HepG2 (cell line): ENCODE measurements around the gene PGRMC2. TPM values are rescaled to one million over a fixed set of nuclear protein-coding genes. Genes with fewer than 3 reads are reported as not detected.
A peak's percentile ranks its signal among the peaks of the same experiment; 100 is the strongest.

Experiments
- AGO1 ChIP-seq: fragments of 200-400 bp; formaldehyde crosslinking; IDR thresholded peaks from 2 replicates; pipeline ENCODE4 v1.6.1; 2017; ENCODE audit warnings: mild to moderate bottlenecking, low read depth, low read length, moderate library complexity; ENCODE audit not compliant: poor library complexity, severe bottlenecking
- ATF7-NPFF ChIP-seq: sonication (generic); formaldehyde crosslinking; IDR thresholded peaks from 2 replicates; pipeline ENCODE4 v1.8.1; 2023; ENCODE audit warnings: mild to moderate bottlenecking, low read depth, missing genetic modification reagents, moderate library complexity
- BCLAF1 ChIP-seq: fragments of 450-650 bp; IDR thresholded peaks from 2 replicates; pipeline ENCODE4 v1.6.1; 2017; ENCODE audit warnings: mild to moderate bottlenecking
- CEBPB ChIP-seq: IDR thresholded peaks from 2 replicates; pipeline ENCODE4 v1.6.1; 2011; ENCODE audit warnings: low read depth, low read length, improper control_type of control experiment, borderline replicate concordance
- CSRNP1 ChIP-seq: sonication (generic); formaldehyde crosslinking; IDR thresholded peaks from 2 replicates; pipeline ENCODE4 v1.8.1; 2023; ENCODE audit warnings: mild to moderate bottlenecking, missing genetic modification reagents
- HNF1A ChIP-seq, 2 experiments: sonication (generic) in 1 of 2; formaldehyde crosslinking in 1 of 2; IDR thresholded peaks; 2 replicates each; pipeline versions ENCODE4 v1.4.0 to v1.6.1; 2016 to 2020; ENCODE audit warnings: borderline replicate concordance in 1 of 2, low read depth in 1 of 2, mild to moderate bottlenecking in 1 of 2, missing genetic modification reagents in 1 of 2
- KLF16 ChIP-seq, 2 experiments: sonication (generic) in 1 of 2; formaldehyde crosslinking in 1 of 2; IDR thresholded peaks; 2 replicates each; pipeline versions ENCODE4 v1.6.1 to v1.8.0; 2016 to 2023; ENCODE audit warnings: missing genetic modification reagents in 2 of 2, missing compliant biosample characterization in 1 of 2
- MAF1 ChIP-seq: sonication (generic); formaldehyde crosslinking; IDR thresholded peaks from 2 replicates; pipeline ENCODE4 v1.5.0; 2020; ENCODE audit warnings: missing genetic modification reagents, borderline replicate concordance
- RBM39 ChIP-seq: fragments of 200-400 bp; formaldehyde crosslinking; IDR thresholded peaks from one replicate; pipeline ENCODE4 v1.6.1; 2018; ENCODE audit warnings: antibody characterized with exemption, mild to moderate bottlenecking, low read depth, low read length; ENCODE audit not compliant: poor library complexity, severe bottlenecking
- RELA ChIP-seq: sonication (generic); formaldehyde crosslinking; IDR thresholded peaks from 2 replicates; pipeline ENCODE4 v1.4.0; 2020; ENCODE audit warnings: missing genetic modification reagents
- RFXANK ChIP-seq: IDR thresholded peaks from 2 replicates; pipeline ENCODE4 v1.6.1; 2016
- ZC3H4 ChIP-seq: sonication (generic); formaldehyde crosslinking; IDR thresholded peaks from 2 replicates; pipeline ENCODE4 v1.4.0; 2020; ENCODE audit warnings: missing genetic modification reagents, borderline replicate concordance
- ZNF224 ChIP-seq: sonication (generic); formaldehyde crosslinking; IDR thresholded peaks from 2 replicates; pipeline ENCODE4 v1.5.0; 2020; ENCODE audit warnings: mild to moderate bottlenecking, missing genetic modification reagents
- ZNF354B ChIP-seq: sonication (generic); formaldehyde crosslinking; IDR thresholded peaks from 2 replicates; pipeline ENCODE4 v1.8.0; 2022; ENCODE audit warnings: mild to moderate bottlenecking, missing genetic modification reagents
- ZNF362 ChIP-seq: sonication (generic); formaldehyde crosslinking; IDR thresholded peaks from 2 replicates; pipeline ENCODE4 v1.4.0; 2020; ENCODE audit warnings: missing genetic modification reagents, mild to moderate bottlenecking, borderline replicate concordance
- ZNF737 ChIP-seq: sonication (generic); formaldehyde crosslinking; IDR thresholded peaks from 2 replicates; pipeline ENCODE4 v1.5.0; 2020; ENCODE audit warnings: missing genetic modification reagents, mild to moderate bottlenecking, borderline replicate concordance
- ZNF883 ChIP-seq: sonication (generic); formaldehyde crosslinking; IDR thresholded peaks from 2 replicates; pipeline ENCODE4 v1.5.1; 2020; ENCODE audit warnings: mild to moderate bottlenecking, missing genetic modification reagents; ENCODE audit errors: not compliant biosample characterization
- polyA plus RNA-seq, 8 experiments: library from polyadenylated mRNA; depleted of rRNA in 3 of 8; stranded (reverse) in 7 of 8; unstranded in 1 of 8; fragments of >200 nt; fragmentation: Illumina TruSeq in 4 of 8; extraction: Trizol in 4 of 8; gene quantifications; 2 replicates each; pipeline versions ENCODE4 v1.2.1 to v1.2.3, GENCODE V29; 2011 to 2016; ENCODE audit warnings: low read depth in 4 of 8, missing spikeins in 1 of 8, mixed read lengths in 1 of 8; ENCODE audit not compliant: insufficient read depth in 1 of 8
- total RNA-seq, 5 experiments: library from RNA; depleted of rRNA; stranded (reverse); fragments of >200 nt; fragmentation: Illumina TruSeq; extraction: Trizol; gene quantifications; 2 replicates each; pipeline ENCODE4 v1.2.3, GENCODE V29; 2016; ENCODE audit warnings: low read depth in 1 of 5

PGRMC2 gene
- total and polyA plus RNA-seq, 2 of the 13 experiments (the other 11 are each of a cell fraction or from before 2014, with no cell fraction given), result 16.0 to 19.8 TPM

- TF ChIP-seq BCLAF1, result no peak
- TF ChIP-seq MAF1 (CRISPR knock-in tag), result peak; percentile 91
- no peak for TF ChIP-seq ZC3H4
- no peak for TF ChIP-seq ZNF737 (CRISPR knock-in tag)
- TF ChIP-seq HNF1A (IDR thresholded peaks at IDR 0.05; ENCODE audit: low read depth), result no peak; the same call in 1 of the 2 replicates
- TF ChIP-seq HNF1A (CRISPR knock-in tag; IDR thresholded peaks at IDR 0.05; ENCODE audit: borderline replicate concordance), result 0 out of 2 replicates have a peak, but pooled peaks have one; percentile 77
- TF ChIP-seq RELA (CRISPR knock-in tag), result no peak
- peak; percentile 98 for TF ChIP-seq ZNF224
- no peak for TF ChIP-seq AGO1
- peak; percentile 99 for TF ChIP-seq ZNF883 (CRISPR knock-in tag)
- peak; percentile 100 for TF ChIP-seq ATF7-NPFF
- peak in 1 of 2 experiments; percentile 86; a peak in 2 of 4 replicates for TF ChIP-seq KLF16 (CRISPR knock-in tag; IDR thresholded peaks at IDR 0.05)
- TF ChIP-seq ZNF354B (CRISPR knock-in tag), result 0 out of 2 replicates have a peak, but pooled peaks have one; percentile 53
- peak; percentile 59; the same call in 1 of the 2 replicates for TF ChIP-seq ZNF362 (CRISPR knock-in tag)
- peak; percentile 93 for TF ChIP-seq RFXANK (CRISPR knock-in tag)
- TF ChIP-seq CSRNP1, result peak; percentile 97
- TF ChIP-seq RBM39, result peak; percentile 52
- no peak for TF ChIP-seq CEBPB
Measured at GRCh38 chr4:128287871-128288688, 467 bp upstream of the PGRMC2 start (continued).
